ENCODE data around the gene CREB5. TPM values are rescaled to one million over a fixed set of nuclear protein-coding genes. Genes with fewer than 3 reads are reported as not detected.

CREB5 gene
- total RNA-seq, 1 donor from 2014 or later = 25.7 TPM

GRCh38 chr7:28643584-28644340 is 231.4 kb downstream of the CREB5 start:
- DNase-seq (ENCODE audit: low read depth) = no peak
- H3K4me3 ChIP-seq (ENCODE audit: low read depth, low read length) = no peak overlapping the region
- no peak for TF ChIP-seq CTCF (conservative IDR thresholded peaks at IDR 0.05; ENCODE audit: low read depth, low read length)

- DNase-seq (ENCODE audit: low read depth) = no peak
- TF ChIP-seq CTCF (conservative IDR thresholded peaks at IDR 0.05; ENCODE audit: low read depth, low read length) = no peak
- H3K4me3 ChIP-seq (ENCODE audit: low read depth, low read length) = no peak overlapping the region
Observed at GRCh38 chr7:28645866-28646265, 233.5 kb downstream of the CREB5 start.

- TF ChIP-seq CTCF (conservative IDR thresholded peaks at IDR 0.05; ENCODE audit: low read depth, low read length) = no peak
- no peak overlapping the region for H3K4me3 ChIP-seq (ENCODE audit: low read depth, low read length)
- no peak for DNase-seq (ENCODE audit: low read depth)
Observed at GRCh38 chr7:28646376-28647075, 234.2 kb downstream of the CREB5 start.

- no peak overlapping the region for H3K4me3 ChIP-seq (ENCODE audit: low read depth, low read length)
- no peak for TF ChIP-seq CTCF (conservative IDR thresholded peaks at IDR 0.05; ENCODE audit: low read depth, low read length)
- no peak for DNase-seq (ENCODE audit: low read depth)
Observed at GRCh38 chr7:28647076-28647421, 234.7 kb downstream of the CREB5 start.

GRCh38 chr7:28649189-28649588 is 236.9 kb downstream of the CREB5 start:
- no peak for DNase-seq (ENCODE audit: low read depth)
- TF ChIP-seq CTCF (conservative IDR thresholded peaks at IDR 0.05; ENCODE audit: low read depth, low read length) = no peak
- no peak overlapping the region for H3K4me3 ChIP-seq (ENCODE audit: low read depth, low read length)

GRCh38 chr7:28649811-28650210 is 237.5 kb downstream of the CREB5 start:
- DNase-seq (ENCODE audit: low read depth) = no peak
- no peak overlapping the region for H3K4me3 ChIP-seq (ENCODE audit: low read depth, low read length)
- TF ChIP-seq CTCF (conservative IDR thresholded peaks at IDR 0.05; ENCODE audit: low read depth, low read length) = no peak
